Measurements from ENCODE around the gene CIB4.
"Not testable (repeated sequence)": the region's sequence is repeated elsewhere in the genome, so short reads cannot be mapped to it uniquely, and the experiment has no call there.

Gene CIB4

GRCh38 chr2:26671691-26672090 is 30.5 kb upstream of the CIB4 start:
- ATAC-seq = no peak
- Mint-ChIP-seq H3K4me1 (no peaks in the 10 kb centered on the region), H3K27ac (no peak overlapping the region), H3K27me3 (peaks cover 56% of the 10 kb centered on the region), H3K4me3 (no peak overlapping the region), H3K9me3 (no peaks in the 10 kb centered on the region)
- no peak for DNase-seq

DNA sequence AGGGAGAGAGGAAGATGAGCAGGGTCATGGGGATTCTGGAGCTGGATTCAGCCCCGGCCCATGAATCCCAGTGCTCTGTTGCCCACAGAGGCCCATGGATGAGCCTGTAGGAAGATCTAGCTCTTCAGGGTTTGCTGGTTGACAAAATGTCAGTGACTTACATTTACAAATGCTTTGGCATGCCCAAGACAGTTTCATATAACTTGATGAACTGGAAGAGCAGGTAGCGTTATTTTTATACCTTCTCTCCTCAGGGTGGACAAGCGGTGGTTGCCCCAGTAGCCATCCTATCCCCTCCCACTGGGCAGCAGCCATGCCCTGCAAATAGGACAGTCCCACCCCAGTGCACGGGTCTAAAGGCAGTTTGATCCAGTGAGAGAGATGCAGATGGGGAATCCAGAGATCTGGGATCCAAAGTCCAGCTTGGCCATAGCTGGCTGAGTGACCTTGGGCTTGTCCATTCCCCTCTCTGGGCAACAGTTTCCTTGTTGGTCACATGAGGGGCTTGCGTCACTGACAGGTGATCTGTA is 29.8 kb upstream of the CIB4 start:
- peaks cover 51% of the 10 kb centered on the region for H3K27me3 Mint-ChIP-seq
- H3K4me1 Mint-ChIP-seq = no peaks in the 10 kb centered on the region
- no peak overlapping the region for H3K4me3 Mint-ChIP-seq
- no peaks in the 10 kb centered on the region for H3K9me3 Mint-ChIP-seq
- no peak overlapping the region for H3K27ac Mint-ChIP-seq
- DNase-seq (no peak), ATAC-seq (no peak)

DNA sequence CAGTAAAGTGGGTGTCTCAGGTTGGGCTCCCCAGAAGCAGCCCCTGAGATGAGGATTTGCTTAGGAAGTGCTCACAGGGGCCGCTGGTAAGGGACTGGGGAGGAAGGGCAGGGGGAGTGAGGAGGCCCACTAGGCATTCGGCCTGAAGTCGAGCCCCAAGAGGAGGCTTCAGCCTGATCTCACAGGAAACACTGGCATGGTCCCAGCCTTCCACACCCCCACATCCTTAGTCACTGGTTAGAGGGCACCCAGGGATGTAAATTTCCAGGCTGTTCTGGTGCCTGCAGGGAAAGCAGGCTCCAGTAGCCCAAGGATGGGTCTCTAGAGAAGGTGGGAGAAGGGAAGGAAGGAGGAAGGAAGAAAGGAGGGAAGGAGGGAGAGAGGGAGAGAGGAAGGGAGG is 29.0 kb upstream of the CIB4 start:
- Mint-ChIP-seq H3K4me1 (no peaks in the 10 kb centered on the region), H3K4me3 (no peak overlapping the region), H3K27ac (no peak overlapping the region), H3K27me3 (peaks cover 51% of the 10 kb centered on the region), H3K9me3 (no peaks in the 10 kb centered on the region)
- no peak for DNase-seq
- ATAC-seq = no peak

- ATAC-seq (peak; percentile 42), DNase-seq (no peak)
- Mint-ChIP-seq H3K9me3 (no peaks in the 10 kb centered on the region), H3K27ac (no peak overlapping the region), H3K4me1 (no peaks in the 10 kb centered on the region), H3K4me3 (no peak overlapping the region), H3K27me3 (peaks cover 51% of the 10 kb centered on the region)
Measured at GRCh38 chr2:26668856-26669750, 27.9 kb upstream of the CIB4 start.

DNA sequence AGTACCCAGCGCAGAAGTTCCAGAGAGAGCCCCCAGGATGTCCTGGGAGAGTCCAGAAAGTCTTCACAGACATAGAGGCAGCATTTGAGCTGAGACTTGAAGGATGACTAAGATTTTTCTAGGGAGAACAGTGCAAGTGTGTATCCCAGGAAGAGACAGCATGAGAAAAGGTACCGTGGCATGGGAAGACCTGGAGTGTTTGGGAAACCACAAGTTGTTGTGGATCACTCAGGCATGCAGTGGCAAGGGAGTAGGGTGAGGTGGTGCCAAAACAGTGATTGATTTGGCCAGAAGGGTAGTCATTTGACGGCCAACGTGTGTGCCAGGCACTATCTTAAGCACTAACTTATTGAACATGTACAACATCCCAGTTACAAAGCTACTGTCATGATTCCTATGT is 26.9 kb upstream of the CIB4 start:
- no peak for DNase-seq
- H3K27ac Mint-ChIP-seq = no peak overlapping the region
- peaks cover 45% of the 10 kb centered on the region for H3K27me3 Mint-ChIP-seq
- no peak overlapping the region for H3K4me3 Mint-ChIP-seq
- no peaks in the 10 kb centered on the region for H3K9me3 Mint-ChIP-seq
- ATAC-seq = no peak
- H3K4me1 Mint-ChIP-seq = no peaks in the 10 kb centered on the region

- Mint-ChIP-seq H3K9me3 (no peaks in the 10 kb centered on the region), H3K4me1 (no peaks in the 10 kb centered on the region), H3K27me3 (peaks cover 34% of the 10 kb centered on the region), H3K27ac (no peak overlapping the region), H3K4me3 (no peak overlapping the region)
- DNase-seq (no peak), ATAC-seq (no peak)
Measured at GRCh38 chr2:26666671-26667070, 25.5 kb upstream of the CIB4 start.

- H3K27ac Mint-ChIP-seq, DNase-seq, H3K4me3 Mint-ChIP-seq, ATAC-seq, H3K4me1 Mint-ChIP-seq: not testable (repeated sequence)
- Mint-ChIP-seq H3K27me3 (peaks cover 28% of the 10 kb centered on the region), H3K9me3 (peaks cover 10 to 12% of the 10 kb centered on the region in 2 donors)
Measured at GRCh38 chr2:26665296-26665695, 24.1 kb upstream of the CIB4 start.

GRCh38 chr2:26660363-26660962 is 19.3 kb upstream of the CIB4 start:
- Mint-ChIP-seq H3K27me3 (peaks cover 6% of the 10 kb centered on the region), H3K4me1 (no peaks in the 10 kb centered on the region), H3K4me3 (no peak overlapping the region), H3K9me3 (peaks cover 18 to 30% of the 10 kb centered on the region in 2 donors), H3K27ac (no peak overlapping the region)
- DNase-seq (no peak), ATAC-seq (no peak)

DNA sequence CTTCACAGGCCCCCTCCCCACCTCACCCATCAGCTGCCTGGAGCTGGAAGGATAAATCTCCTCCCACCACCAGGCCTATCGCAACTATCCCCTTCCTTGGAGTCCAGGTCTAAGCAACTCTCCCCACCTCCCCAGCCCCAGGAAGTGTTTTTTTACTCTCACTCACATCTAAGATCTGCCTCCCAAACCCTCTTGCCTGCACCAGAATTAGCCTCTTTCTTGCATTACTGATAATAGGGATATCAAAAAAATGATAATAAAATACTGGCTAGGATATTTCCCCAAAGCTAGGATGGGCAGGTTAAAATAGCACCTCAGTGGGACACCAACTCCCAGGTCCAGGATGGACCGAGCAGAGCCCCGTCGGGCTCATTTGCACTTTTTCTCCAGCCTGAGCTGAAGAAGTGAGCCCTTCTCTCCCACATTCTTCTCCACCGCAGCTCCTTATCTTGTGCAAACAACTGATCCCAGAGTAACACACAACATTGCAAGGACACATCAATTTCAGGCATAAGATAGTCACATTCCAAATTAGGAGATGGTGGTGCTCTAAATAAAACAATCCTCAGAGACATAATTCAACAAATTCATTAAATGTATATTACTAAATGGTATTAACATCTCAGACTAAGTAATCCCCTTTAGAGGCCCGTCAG is 17.7 kb upstream of the CIB4 start:
- H3K27me3 Mint-ChIP-seq = peaks cover 17% of the 10 kb centered on the region
- no peak overlapping the region for H3K27ac Mint-ChIP-seq
- H3K4me3 Mint-ChIP-seq = no peak overlapping the region
- H3K4me1 Mint-ChIP-seq = no peaks in the 10 kb centered on the region
- no peak for DNase-seq
- peaks cover 18 to 30% of the 10 kb centered on the region in 2 donors for H3K9me3 Mint-ChIP-seq
- ATAC-seq = no peak

DNA sequence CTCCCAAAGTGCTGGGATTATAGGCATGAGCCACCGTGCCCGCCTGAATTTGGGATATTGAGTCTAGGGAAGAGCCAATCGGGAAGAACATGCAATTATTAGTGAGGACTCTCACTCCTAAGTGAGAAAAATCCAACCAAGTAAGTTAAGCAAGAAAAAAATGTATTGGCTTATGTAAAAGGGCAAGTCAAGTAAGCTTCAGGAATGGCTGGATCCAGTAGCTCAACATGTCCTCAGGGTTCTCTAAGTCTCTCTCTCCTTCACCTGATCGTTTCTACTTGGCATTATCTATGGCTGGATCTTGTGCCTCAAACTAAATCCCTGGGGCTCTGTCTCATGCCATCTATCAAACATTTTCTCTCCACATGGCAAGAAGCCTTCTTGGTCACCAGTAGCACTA is 16.1 kb upstream of the CIB4 start:
- ATAC-seq (no peak), DNase-seq (no peak)
- H3K4me1 Mint-ChIP-seq = no peaks in the 10 kb centered on the region
- peaks cover 23% of the 10 kb centered on the region for H3K27me3 Mint-ChIP-seq
- no peak overlapping the region for H3K27ac Mint-ChIP-seq
- H3K9me3 Mint-ChIP-seq = peaks cover 18 to 30% of the 10 kb centered on the region in 2 donors
- H3K4me3 Mint-ChIP-seq = no peak overlapping the region

DNA sequence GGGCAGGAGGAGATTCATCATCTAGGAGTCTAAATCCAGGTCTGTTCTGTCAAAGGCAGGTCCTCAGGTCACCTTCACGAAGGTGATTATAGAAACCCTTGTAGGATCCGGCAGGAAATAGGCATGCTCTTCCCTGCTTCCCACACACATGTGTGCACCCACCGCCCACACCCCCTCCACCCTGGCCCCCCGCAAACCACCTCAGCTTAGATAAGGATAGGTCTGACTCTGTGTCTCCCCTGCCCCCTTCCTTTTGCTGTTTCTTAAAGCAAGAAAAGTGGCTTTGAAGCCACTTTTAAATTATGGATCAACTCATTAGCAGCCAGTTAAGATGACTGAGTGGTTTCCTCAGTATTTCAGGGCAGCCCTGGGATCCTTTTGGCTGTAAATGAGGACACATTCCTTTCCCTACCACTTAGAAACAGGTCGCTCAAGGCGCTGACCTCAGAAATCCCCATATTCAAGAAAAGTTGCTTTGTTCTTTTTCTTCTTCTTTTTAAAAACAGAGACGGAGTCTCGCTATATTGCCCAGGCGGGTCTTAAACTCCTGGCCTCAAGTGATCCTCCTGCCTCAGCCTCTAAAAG is 14.5 kb upstream of the CIB4 start:
- DNase-seq (no peak), ATAC-seq (no peak)
- H3K27ac Mint-ChIP-seq = no peak overlapping the region
- H3K4me1 Mint-ChIP-seq = no peaks in the 10 kb centered on the region
- peaks cover 10 to 24% of the 10 kb centered on the region in 2 donors for H3K9me3 Mint-ChIP-seq
- peaks cover 27% of the 10 kb centered on the region for H3K27me3 Mint-ChIP-seq
- no peak overlapping the region for H3K4me3 Mint-ChIP-seq

GRCh38 chr2:26655120-26655519 is 14.0 kb upstream of the CIB4 start:
- not testable (repeated sequence) for ATAC-seq
- peaks cover 6 to 18% of the 10 kb centered on the region in 2 donors for H3K9me3 Mint-ChIP-seq

DNA sequence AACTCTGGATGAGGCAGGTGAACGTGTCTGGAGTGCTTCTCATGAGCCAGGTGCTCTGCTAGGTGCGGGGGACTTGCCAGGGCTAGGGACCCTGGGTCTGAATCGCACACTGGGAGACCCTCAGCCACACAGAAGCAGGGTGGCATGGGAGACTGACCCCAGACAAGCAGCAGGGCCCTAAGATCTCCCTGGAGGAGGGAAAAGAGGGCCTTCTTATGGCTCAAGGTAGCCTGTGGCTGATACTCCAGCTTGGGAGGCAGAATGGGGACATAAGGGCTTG is 12.8 kb upstream of the CIB4 start:
- Mint-ChIP-seq H3K27ac (no peak overlapping the region), H3K4me1 (no peaks in the 10 kb centered on the region), H3K27me3 (peaks cover 38% of the 10 kb centered on the region), H3K9me3 (peaks cover 2 to 7% of the 10 kb centered on the region in 2 donors), H3K4me3 (no peak overlapping the region)
- ATAC-seq = no peak
- no peak for DNase-seq

More at GRCh38 chr2:26655120-26655519, 14.0 kb upstream of the CIB4 start:
- not testable (repeated sequence) for H3K4me1 Mint-ChIP-seq, H3K4me3 Mint-ChIP-seq, DNase-seq, H3K27ac Mint-ChIP-seq
- H3K27me3 Mint-ChIP-seq = peaks cover 33% of the 10 kb centered on the region

GRCh38 chr2:26653207-26654060 is 12.3 kb upstream of the CIB4 start:
- H3K27ac Mint-ChIP-seq = no peak overlapping the region
- ATAC-seq (no peak), DNase-seq (no peak)
- H3K4me1 Mint-ChIP-seq = no peaks in the 10 kb centered on the region
- H3K27me3 Mint-ChIP-seq = peaks cover 32% of the 10 kb centered on the region
- peaks cover 0 to 1% of the 10 kb centered on the region in 2 donors for H3K9me3 Mint-ChIP-seq
- H3K4me3 Mint-ChIP-seq = no peak overlapping the region

Measured in stimulated activated naive CD8-positive, alpha-beta T cell treated with anti-CD3 and anti-CD28 coated beads, Interleukin-15, amount 100 ng/mL, for 72 hours (primary cell).